ENCODE measurements around the gene AOPEP. TPM values are rescaled to one million over a fixed set of nuclear protein-coding genes. Genes with fewer than 3 reads are reported as not detected.

Gene AOPEP
- polyA plus RNA-seq, 1 experiment = 40.0 TPM

- ChIA-PET CTCF (interaction anchor here (0.5 to 2.7 kb wide), 6 partner anchors 13 to 264 kb away, joined by 3 to 9 read pairs (median 4); no protein-coding TSS in a partner anchor), POLR2A (interaction anchor here (1.0 to 1.6 kb wide), 6 partner anchors 34 to 161 kb away, joined by 3 to 10 read pairs (median 4); no protein-coding TSS in a partner anchor)
- no peak for TF ChIP-seq CTCF (IDR thresholded peaks at IDR 0.05; ENCODE audit: low read depth, low read length)
- H3K9me3 ChIP-seq (ENCODE audit: control insufficient read depth, insufficient read depth, low read length) = no peaks in the 10 kb centered on the region
- no peaks in the 10 kb centered on the region for H3K27me3 ChIP-seq (ENCODE audit: control insufficient read depth, insufficient read depth, low read length)
- H3K4me3 ChIP-seq (ENCODE audit: low read depth, low read length) = no peak overlapping the region
- no peak overlapping the region for H3K27ac ChIP-seq (ENCODE audit: low read depth, low read length)
- no peak for DNase-seq (ENCODE audit: low read depth, low spot score)
Measured at GRCh38 chr9:94866770-94867169, 140.3 kb downstream of the AOPEP start.

GRCh38 chr9:94867281-94867841 is 140.9 kb downstream of the AOPEP start:
- peak; percentile 50 for DNase-seq (ENCODE audit: low read depth, low spot score)
- Histone ChIP-seq H3K27me3 (ENCODE audit: control insufficient read depth, insufficient read depth, low read length) (no peaks in the 10 kb centered on the region), H3K27ac (ENCODE audit: low read depth, low read length) (peak overlapping the region; percentile 77), H3K9me3 (ENCODE audit: control insufficient read depth, insufficient read depth, low read length) (no peaks in the 10 kb centered on the region), H3K4me3 (ENCODE audit: low read depth, low read length) (peak overlapping the region; percentile 1)
- TF ChIP-seq CTCF (IDR thresholded peaks at IDR 0.05; ENCODE audit: low read depth, low read length) = no peak
- CTCF ChIA-PET = interaction anchor here (1.4 to 2.7 kb wide), 4 partner anchors 13 to 264 kb away, joined by 3 to 9 read pairs (median 7); no protein-coding TSS in a partner anchor
- POLR2A ChIA-PET = interaction anchor here (1.0 to 1.6 kb wide), 3 partner anchors 33 to 55 kb away, joined by 4 to 8 read pairs (median 5); no protein-coding TSS in a partner anchor

GRCh38 chr9:94867842-94868312 is 141.4 kb downstream of the AOPEP start:
- no peaks in the 10 kb centered on the region for H3K9me3 ChIP-seq (ENCODE audit: control insufficient read depth, insufficient read depth, low read length)
- ChIA-PET CTCF (interaction anchor here (1.4 to 2.7 kb wide), 2 partner anchors 186 to 263 kb away, joined by 7 to 9 read pairs; no protein-coding TSS in a partner anchor), POLR2A (interaction anchor here (0.7 to 1.3 kb wide), 4 partner anchors 36 to 158 kb away, joined by 3 to 8 read pairs (median 4); no protein-coding TSS in a partner anchor)
- peak overlapping the region; percentile 77 for H3K27ac ChIP-seq (ENCODE audit: low read depth, low read length)
- peak; percentile 92 for DNase-seq (ENCODE audit: low read depth, low spot score)
- 0 out of 2 replicates have a peak overlapping the region, but pooled peaks have one; percentile 1 for H3K4me3 ChIP-seq (ENCODE audit: low read depth, low read length)
- TF ChIP-seq CTCF (IDR thresholded peaks at IDR 0.05; ENCODE audit: low read depth, low read length) = no peak
- H3K27me3 ChIP-seq (ENCODE audit: control insufficient read depth, insufficient read depth, low read length) = no peaks in the 10 kb centered on the region

GRCh38 chr9:94868464-94868863 is 142.0 kb downstream of the AOPEP start:
- no peak overlapping the region for H3K4me3 ChIP-seq (ENCODE audit: low read depth, low read length)
- ChIA-PET POLR2A (interaction anchor here (0.7 to 1.3 kb wide), 3 partner anchors 45 to 158 kb away, joined by 3 to 5 read pairs (median 3); no protein-coding TSS in a partner anchor), CTCF (interaction anchor here (1.4 to 2.7 kb wide), 2 partner anchors 187 to 263 kb away, joined by 7 to 9 read pairs; no protein-coding TSS in a partner anchor)
- H3K27me3 ChIP-seq (ENCODE audit: control insufficient read depth, insufficient read depth, low read length) = no peaks in the 10 kb centered on the region
- TF ChIP-seq CTCF (IDR thresholded peaks at IDR 0.05; ENCODE audit: low read depth, low read length) = no peak
- no peaks in the 10 kb centered on the region for H3K9me3 ChIP-seq (ENCODE audit: control insufficient read depth, insufficient read depth, low read length)
- DNase-seq (ENCODE audit: low read depth, low spot score) = no peak
- H3K27ac ChIP-seq (ENCODE audit: low read depth, low read length) = peak overlapping the region; percentile 76

- no peak for DNase-seq (ENCODE audit: low read depth, low spot score)
- Histone ChIP-seq H3K9me3 (ENCODE audit: control insufficient read depth, insufficient read depth, low read length) (no peaks in the 10 kb centered on the region), H3K27ac (ENCODE audit: low read depth, low read length) (no peak overlapping the region), H3K4me3 (ENCODE audit: low read depth, low read length) (no peak overlapping the region), H3K27me3 (ENCODE audit: control insufficient read depth, insufficient read depth, low read length) (no peaks in the 10 kb centered on the region)
- CTCF ChIA-PET = interaction anchor here (0.9 kb wide), 1 partner anchor 51 kb away, joined by 4 read pairs; no protein-coding TSS in a partner anchor
- POLR2A ChIA-PET = no interaction called here
- TF ChIP-seq CTCF (IDR thresholded peaks at IDR 0.05; ENCODE audit: low read depth, low read length) = no peak
Measured at GRCh38 chr9:94869415-94869843, 142.9 kb downstream of the AOPEP start.
